Measurements from ENCODE around the gene TADA3. TPM values are rescaled to one million over a fixed set of nuclear protein-coding genes. Genes with fewer than 3 reads are reported as not detected.
A peak's percentile ranks its signal among the peaks of the same experiment; 100 is the strongest.

Gene TADA3
- total and polyA plus RNA-seq, 4 donors = 41.6 to 62.3 (median 53.2) TPM

- no peak overlapping the region for H3K4me3 ChIP-seq
- no peaks in the 10 kb centered on the region for H3K4me1 ChIP-seq (ENCODE audit: control insufficient read depth in 5 of 5, insufficient read depth in 5 of 5, low read length in 5 of 5)
- no peaks in the 10 kb centered on the region for H3K9me3 ChIP-seq (ENCODE audit: control insufficient read depth in 4 of 4, insufficient read depth in 3 of 4, low read length in 3 of 4)
- 77 to 86% methylated on average over 14 of the region's 14 CpGs for WGBS, 2 donors
- H3K9ac ChIP-seq (ENCODE audit: insufficient read depth in 1 of 2, low read length in 2 of 2) = no peak overlapping the region
- DNase-seq (peak in 1 of 3 donors; percentile 12), ATAC-seq (ENCODE audit: insufficient read depth, low FRiP score) (no peak)
- H3K36me3 ChIP-seq (ENCODE audit: control insufficient read depth in 4 of 4, insufficient read depth in 4 of 4, low read length in 4 of 4) = peaks cover 3 to 15% (median 12%) of the 10 kb centered on the region in 4 donors
- H3K27me3 ChIP-seq (ENCODE audit: control insufficient read depth in 3 of 3, insufficient read depth in 3 of 3, low read length in 2 of 3) = no peaks in the 10 kb centered on the region
- H3K27ac ChIP-seq (ENCODE audit: low read depth in 1 of 2, low read length in 1 of 2) = no peak overlapping the region
- no peak for TF ChIP-seq CTCF (IDR thresholded peaks at IDR 0.05; ENCODE audit: control extremely low read depth, extremely low read depth)
Measured at GRCh38 chr3:9825451-9826040, 33.3 kb upstream of the TADA3 start.

GRCh38 chr3:9820946-9821345 is 28.7 kb upstream of the TADA3 start:
- DNase-seq (peak in 1 of 3 donors; percentile 13), ATAC-seq (ENCODE audit: insufficient read depth, low FRiP score) (no peak)
- Histone ChIP-seq H3K4me3 (no peak overlapping the region), H3K27ac (ENCODE audit: low read depth in 1 of 2, low read length in 1 of 2) (no peak overlapping the region), H3K4me1 (ENCODE audit: control insufficient read depth in 5 of 5, insufficient read depth in 5 of 5, low read length in 5 of 5) (no peaks in the 10 kb centered on the region), H3K36me3 (ENCODE audit: control insufficient read depth in 4 of 4, insufficient read depth in 4 of 4, low read length in 4 of 4) (peaks cover 0 to 11% (median 2%) of the 10 kb centered on the region in 4 donors), H3K27me3 (ENCODE audit: control insufficient read depth in 3 of 3, insufficient read depth in 3 of 3, low read length in 2 of 3) (no peaks in the 10 kb centered on the region), H3K9me3 (ENCODE audit: control insufficient read depth in 4 of 4, insufficient read depth in 3 of 4, low read length in 3 of 4) (no peaks in the 10 kb centered on the region), H3K9ac (ENCODE audit: insufficient read depth in 1 of 2, low read length in 2 of 2) (no peak overlapping the region)
- no peak for TF ChIP-seq CTCF (IDR thresholded peaks at IDR 0.05; ENCODE audit: control extremely low read depth, extremely low read depth)
- 78 to 80% methylated on average over 2 of the region's 2 CpGs for WGBS, 2 donors

- 88 to 92% methylated on average over 12 of the region's 12 CpGs for WGBS, 2 donors
- ATAC-seq (ENCODE audit: insufficient read depth, low FRiP score) (no peak), DNase-seq (no peak)
- TF ChIP-seq CTCF (IDR thresholded peaks at IDR 0.05; ENCODE audit: control extremely low read depth, extremely low read depth) = no peak
- Histone ChIP-seq H3K36me3 (ENCODE audit: control insufficient read depth in 4 of 4, insufficient read depth in 4 of 4, low read length in 4 of 4) (peaks cover 0 to 11% (median 4%) of the 10 kb centered on the region in 4 donors), H3K27me3 (ENCODE audit: control insufficient read depth in 3 of 3, insufficient read depth in 3 of 3, low read length in 2 of 3) (no peaks in the 10 kb centered on the region), H3K9me3 (ENCODE audit: control insufficient read depth in 4 of 4, insufficient read depth in 3 of 4, low read length in 3 of 4) (no peaks in the 10 kb centered on the region), H3K4me3 (no peak overlapping the region), H3K4me1 (ENCODE audit: control insufficient read depth in 5 of 5, insufficient read depth in 5 of 5, low read length in 5 of 5) (no peaks in the 10 kb centered on the region), H3K27ac (ENCODE audit: low read depth in 1 of 2, low read length in 1 of 2) (no peak overlapping the region), H3K9ac (ENCODE audit: insufficient read depth in 1 of 2, low read length in 2 of 2) (no peak overlapping the region)
Measured at GRCh38 chr3:9820543-9820942, 28.3 kb upstream of the TADA3 start.
